ENCODE data around the gene JADE2. TPM values are rescaled to one million over a fixed set of nuclear protein-coding genes. Genes with fewer than 3 reads are reported as not detected.

Gene JADE2
- total RNA-seq, 1 donor from 2014 or later: 10.8 TPM

DNA sequence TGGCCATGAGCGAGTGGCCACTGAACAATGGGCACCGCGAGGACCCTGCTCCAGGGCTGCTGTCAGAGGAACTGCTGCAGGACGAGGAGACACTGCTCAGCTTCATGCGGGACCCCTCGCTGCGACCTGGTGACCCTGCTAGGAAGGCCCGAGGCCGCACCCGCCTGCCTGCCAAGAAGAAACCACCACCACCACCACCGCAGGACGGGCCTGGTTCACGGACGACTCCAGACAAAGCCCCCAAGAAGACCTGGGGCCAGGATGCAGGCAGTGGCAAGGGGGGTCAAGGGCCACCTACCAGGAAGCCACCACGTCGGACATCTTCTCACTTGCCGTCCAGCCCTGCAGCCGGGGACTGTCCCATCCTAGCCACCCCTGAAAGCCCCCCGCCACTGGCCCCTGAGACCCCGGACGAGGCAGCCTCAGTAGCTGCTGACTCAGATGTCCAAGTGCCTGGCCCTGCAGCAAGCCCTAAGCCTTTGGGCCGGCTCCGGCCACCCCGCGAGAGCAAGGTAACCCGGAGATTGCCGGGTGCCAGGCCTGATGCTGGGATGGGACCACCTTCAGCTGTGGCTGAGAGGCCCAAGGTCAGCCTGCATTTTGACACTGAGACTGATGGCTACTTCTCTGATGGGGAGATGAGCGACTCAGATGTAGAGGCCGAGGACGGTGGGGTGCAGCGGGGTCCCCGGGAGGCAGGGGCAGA, 53.3 kb downstream of the JADE2 start:
- H3K4me3 Mint-ChIP-seq: no peak overlapping the region
- H3K9me3 Mint-ChIP-seq: no peaks in the 10 kb centered on the region
- DNase-seq (ENCODE audit: extremely low spot score, unreplicated experiment): no peak
- H3K27me3 Mint-ChIP-seq: no peaks in the 10 kb centered on the region
- TF ChIP-seq, protein P1, sequence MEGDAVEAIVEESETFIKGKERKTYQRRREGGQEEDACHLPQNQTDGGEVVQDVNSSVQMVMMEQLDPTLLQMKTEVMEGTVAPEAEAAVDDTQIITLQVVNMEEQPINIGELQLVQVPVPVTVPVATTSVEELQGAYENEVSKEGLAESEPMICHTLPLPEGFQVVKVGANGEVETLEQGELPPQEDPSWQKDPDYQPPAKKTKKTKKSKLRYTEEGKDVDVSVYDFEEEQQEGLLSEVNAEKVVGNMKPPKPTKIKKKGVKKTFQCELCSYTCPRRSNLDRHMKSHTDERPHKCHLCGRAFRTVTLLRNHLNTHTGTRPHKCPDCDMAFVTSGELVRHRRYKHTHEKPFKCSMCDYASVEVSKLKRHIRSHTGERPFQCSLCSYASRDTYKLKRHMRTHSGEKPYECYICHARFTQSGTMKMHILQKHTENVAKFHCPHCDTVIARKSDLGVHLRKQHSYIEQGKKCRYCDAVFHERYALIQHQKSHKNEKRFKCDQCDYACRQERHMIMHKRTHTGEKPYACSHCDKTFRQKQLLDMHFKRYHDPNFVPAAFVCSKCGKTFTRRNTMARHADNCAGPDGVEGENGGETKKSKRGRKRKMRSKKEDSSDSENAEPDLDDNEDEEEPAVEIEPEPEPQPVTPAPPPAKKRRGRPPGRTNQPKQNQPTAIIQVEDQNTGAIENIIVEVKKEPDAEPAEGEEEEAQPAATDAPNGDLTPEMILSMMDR (conservative IDR thresholded peaks at IDR 0.05): no peak
- peaks cover 5% of the 10 kb centered on the region for H3K4me1 Mint-ChIP-seq (ENCODE audit: unreplicated experiment)
- H3K36me3 Mint-ChIP-seq: no peaks in the 10 kb centered on the region
- no peak overlapping the region for H3K27ac Mint-ChIP-seq

- no peaks in the 10 kb centered on the region for H3K36me3 Mint-ChIP-seq
- TF ChIP-seq, protein P1 (conservative IDR thresholded peaks at IDR 0.05): no peak
- no peak overlapping the region for H3K4me3 Mint-ChIP-seq
- no peak overlapping the region for H3K27ac Mint-ChIP-seq
- H3K4me1 Mint-ChIP-seq (ENCODE audit: unreplicated experiment): peaks cover 5% of the 10 kb centered on the region
- H3K9me3 Mint-ChIP-seq: no peaks in the 10 kb centered on the region
- no peaks in the 10 kb centered on the region for H3K27me3 Mint-ChIP-seq
- no peak for DNase-seq (ENCODE audit: extremely low spot score, unreplicated experiment)
These were observed 53.9 kb downstream of the JADE2 start for GRCh38 chr5:134579284-134579771.

DNA sequence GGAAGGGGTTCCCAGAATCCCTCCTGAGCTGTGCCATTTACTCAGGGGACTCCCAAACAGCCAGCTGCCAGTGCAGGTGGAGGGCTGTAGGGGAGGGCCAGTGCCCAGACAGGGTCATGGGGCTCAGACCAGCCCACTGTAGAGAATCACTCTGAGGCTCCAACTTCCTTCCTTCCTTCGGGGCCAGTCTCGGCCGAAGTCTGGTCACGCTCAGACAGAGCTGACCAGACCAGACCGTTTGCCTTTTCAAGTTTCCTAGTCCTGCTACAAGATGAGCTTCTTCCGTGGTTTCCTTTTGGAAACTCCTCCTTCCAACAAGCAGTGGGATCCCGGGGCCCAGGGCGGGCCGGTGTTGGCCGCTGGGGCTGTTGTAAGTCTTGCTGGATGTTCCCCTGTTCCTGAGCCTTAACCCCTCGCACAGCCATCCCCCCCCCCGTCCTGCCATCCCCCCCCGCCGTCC, 54.6 kb downstream of the JADE2 start:
- no peak for DNase-seq (ENCODE audit: extremely low spot score, unreplicated experiment)
- Mint-ChIP-seq H3K4me1 (ENCODE audit: unreplicated experiment) (peaks cover 5% of the 10 kb centered on the region), H3K27me3 (no peaks in the 10 kb centered on the region), H3K9me3 (no peaks in the 10 kb centered on the region), H3K4me3 (no peak overlapping the region), H3K27ac (no peak overlapping the region), H3K36me3 (no peaks in the 10 kb centered on the region)
- TF ChIP-seq, protein P1 (conservative IDR thresholded peaks at IDR 0.05): no peak

GRCh38 chr5:134581241-134581981, 55.9 kb downstream of the JADE2 start:
- no peaks in the 10 kb centered on the region for H3K9me3 Mint-ChIP-seq

GRCh38 chr5:134582281-134582680, 56.8 kb downstream of the JADE2 start:
- TF ChIP-seq, protein P1 (conservative IDR thresholded peaks at IDR 0.05): no peak
- DNase-seq (ENCODE audit: extremely low spot score, unreplicated experiment): no peak
- no peak overlapping the region for H3K4me3 Mint-ChIP-seq
- H3K27me3 Mint-ChIP-seq: no peaks in the 10 kb centered on the region
- no peaks in the 10 kb centered on the region for H3K36me3 Mint-ChIP-seq
- H3K9me3 Mint-ChIP-seq: no peaks in the 10 kb centered on the region
- no peak overlapping the region for H3K27ac Mint-ChIP-seq
- peaks cover 5% of the 10 kb centered on the region for H3K4me1 Mint-ChIP-seq (ENCODE audit: unreplicated experiment)

More at GRCh38 chr5:134581241-134581981, 55.9 kb downstream of the JADE2 start:
- Mint-ChIP-seq H3K27ac (no peak overlapping the region), H3K27me3 (no peaks in the 10 kb centered on the region), H3K36me3 (no peaks in the 10 kb centered on the region), H3K4me3 (no peak overlapping the region), H3K4me1 (ENCODE audit: unreplicated experiment) (peaks cover 5% of the 10 kb centered on the region)
- DNase-seq (ENCODE audit: extremely low spot score, unreplicated experiment): no peak
- TF ChIP-seq, protein P1 (conservative IDR thresholded peaks at IDR 0.05): no peak
